ENCODE measurements around the gene CISD1. TPM values are rescaled to one million over a fixed set of nuclear protein-coding genes. Genes with fewer than 3 reads are reported as not detected.

CISD1 gene
- total RNA-seq, 3 donors from 2014 or later = 9.9 to 27.2 (median 13.2) TPM

DNA sequence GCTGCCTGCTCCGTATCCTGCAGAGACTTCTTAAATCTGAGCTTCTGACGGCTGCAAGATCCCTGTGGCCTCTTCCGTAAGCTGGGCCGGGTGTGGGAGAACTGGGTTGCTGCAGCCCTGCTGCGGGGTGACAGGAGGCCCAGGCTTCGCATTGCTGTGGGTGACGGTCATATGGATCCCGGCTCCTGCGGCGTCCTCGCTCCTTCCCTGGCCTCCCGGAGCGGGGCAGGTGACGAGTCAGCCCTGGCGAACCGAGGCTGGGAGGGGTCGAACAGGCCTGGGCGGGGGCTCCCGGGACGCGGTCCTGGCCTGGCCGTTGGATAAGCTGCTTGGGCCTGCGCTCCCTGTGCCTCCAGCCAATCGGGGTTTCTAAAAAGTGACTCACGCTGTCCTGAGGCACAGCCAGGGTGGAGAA, 58.0 kb downstream of the CISD1 start:
- TF ChIP-seq, protein P1, sequence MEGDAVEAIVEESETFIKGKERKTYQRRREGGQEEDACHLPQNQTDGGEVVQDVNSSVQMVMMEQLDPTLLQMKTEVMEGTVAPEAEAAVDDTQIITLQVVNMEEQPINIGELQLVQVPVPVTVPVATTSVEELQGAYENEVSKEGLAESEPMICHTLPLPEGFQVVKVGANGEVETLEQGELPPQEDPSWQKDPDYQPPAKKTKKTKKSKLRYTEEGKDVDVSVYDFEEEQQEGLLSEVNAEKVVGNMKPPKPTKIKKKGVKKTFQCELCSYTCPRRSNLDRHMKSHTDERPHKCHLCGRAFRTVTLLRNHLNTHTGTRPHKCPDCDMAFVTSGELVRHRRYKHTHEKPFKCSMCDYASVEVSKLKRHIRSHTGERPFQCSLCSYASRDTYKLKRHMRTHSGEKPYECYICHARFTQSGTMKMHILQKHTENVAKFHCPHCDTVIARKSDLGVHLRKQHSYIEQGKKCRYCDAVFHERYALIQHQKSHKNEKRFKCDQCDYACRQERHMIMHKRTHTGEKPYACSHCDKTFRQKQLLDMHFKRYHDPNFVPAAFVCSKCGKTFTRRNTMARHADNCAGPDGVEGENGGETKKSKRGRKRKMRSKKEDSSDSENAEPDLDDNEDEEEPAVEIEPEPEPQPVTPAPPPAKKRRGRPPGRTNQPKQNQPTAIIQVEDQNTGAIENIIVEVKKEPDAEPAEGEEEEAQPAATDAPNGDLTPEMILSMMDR (IDR thresholded peaks at IDR 0.05) = no peak
- TF ChIP-seq POLR2AphosphoS5 (IDR thresholded peaks at IDR 0.05) (no peak), POLR2A (IDR thresholded peaks at IDR 0.05) (no peak)
- H3K36me3 ChIP-seq = no peaks in the 10 kb centered on the region
- H3K27ac ChIP-seq = peak overlapping the region in 1 of 2 donors; percentile 52
- no peaks in the 10 kb centered on the region for H3K9me3 ChIP-seq
- peak overlapping the region; percentile 30 to 60 (median 36) for H3K4me3 ChIP-seq
- H3K4me1 ChIP-seq = no peaks in the 10 kb centered on the region
- intact Hi-C loops (cut with DNase I; ENCODE audit: low total_unique reads) = no loop called here
- H3K27me3 ChIP-seq = no peaks in the 10 kb centered on the region
- DNase-seq (ENCODE audit: low spot score in 2 of 2) = no peak

GRCh38 chr10:58328233-58328632, 59.3 kb downstream of the CISD1 start:
- H3K9me3 ChIP-seq = no peaks in the 10 kb centered on the region
- no peaks in the 10 kb centered on the region for H3K27me3 ChIP-seq
- no peaks in the 10 kb centered on the region for H3K4me1 ChIP-seq
- H3K4me3 ChIP-seq = no peak overlapping the region
- no peak for TF ChIP-seq POLR2A (IDR thresholded peaks at IDR 0.05)
- no peak for TF ChIP-seq POLR2AphosphoS5 (IDR thresholded peaks at IDR 0.05)
- TF ChIP-seq, protein P1 (IDR thresholded peaks at IDR 0.05) = no peak
- H3K27ac ChIP-seq = no peak overlapping the region
- H3K36me3 ChIP-seq = no peaks in the 10 kb centered on the region
- DNase-seq (ENCODE audit: low spot score in 2 of 2) = no peak
- intact Hi-C loops (cut with DNase I; ENCODE audit: low total_unique reads) = no loop called here

- Histone ChIP-seq H3K9me3 (no peaks in the 10 kb centered on the region), H3K36me3 (no peaks in the 10 kb centered on the region), H3K27ac (no peak overlapping the region), H3K27me3 (no peaks in the 10 kb centered on the region), H3K4me1 (no peaks in the 10 kb centered on the region), H3K4me3 (no peak overlapping the region)
- no peak for DNase-seq (ENCODE audit: low spot score in 2 of 2)
- TF ChIP-seq, protein P1 (IDR thresholded peaks at IDR 0.05) = no peak
- TF ChIP-seq POLR2A (IDR thresholded peaks at IDR 0.05) = no peak
- intact Hi-C loops (cut with DNase I; ENCODE audit: low total_unique reads) = no loop called here
These were observed 61.5 kb downstream of the CISD1 start for GRCh38 chr10:58330431-58330830.

GRCh38 chr10:58331646-58332045, 62.7 kb downstream of the CISD1 start:
- H3K27ac ChIP-seq = no peak overlapping the region
- no peak overlapping the region for H3K4me3 ChIP-seq
- TF ChIP-seq POLR2AphosphoS5 (IDR thresholded peaks at IDR 0.05) (no peak), POLR2A (IDR thresholded peaks at IDR 0.05) (no peak)
- TF ChIP-seq, protein P1 (IDR thresholded peaks at IDR 0.05) = no peak
- H3K9me3 ChIP-seq = no peaks in the 10 kb centered on the region
- no peaks in the 10 kb centered on the region for H3K27me3 ChIP-seq
- no peaks in the 10 kb centered on the region for H3K4me1 ChIP-seq
- intact Hi-C loops (cut with DNase I; ENCODE audit: low total_unique reads) = no loop called here
- DNase-seq (ENCODE audit: low spot score in 2 of 2) = no peak
- no peaks in the 10 kb centered on the region for H3K36me3 ChIP-seq

- intact Hi-C loops (cut with DNase I; ENCODE audit: low total_unique reads) = no loop called here
- TF ChIP-seq POLR2A (IDR thresholded peaks at IDR 0.05) (peak; percentile 69), POLR2AphosphoS5 (IDR thresholded peaks at IDR 0.05) (peak; percentile 60 to 88 (median 82))
- TF ChIP-seq, protein P1 (IDR thresholded peaks at IDR 0.05) = peak in 2 of 3 donors; percentile 12 to 18
- Histone ChIP-seq H3K9me3 (no peaks in the 10 kb centered on the region), H3K4me1 (no peaks in the 10 kb centered on the region), H3K4me3 (peak within 1 kb of the TSS; percentile 87 to 90 (median 87)), H3K27me3 (no peaks in the 10 kb centered on the region), H3K36me3 (no peaks in the 10 kb centered on the region), H3K27ac (peak within 1 kb of the TSS; percentile 81 to 85)
- DNase-seq (ENCODE audit: low spot score in 2 of 2) = peak; percentile 64 to 85
These were observed 65.9 kb downstream of the CISD1 start, which contains the start of gene UBE2D1 for GRCh38 chr10:58334817-58335305. UBE2D1 (plus strand) TSS chr10:58335006; CDS start chr10:58335202, 196 bp downstream.

Measured in breast epithelium (tissue), 4 donors.